ENCODE measurements around the gene NXPH4.

- TF ChIP-seq CTCF (IDR thresholded peaks at IDR 0.05): no peak
- no peak for TF ChIP-seq ZFX (IDR thresholded peaks at IDR 0.05; ENCODE audit: borderline replicate concordance)
These were observed 9.2 kb downstream of the NXPH4 start for GRCh38 chr12:57225680-57226210.
